ENCODE data around the gene BOD1L1. TPM values are rescaled to one million over a fixed set of nuclear protein-coding genes. Genes with fewer than 3 reads are reported as not detected.

Gene BOD1L1
- total RNA-seq, 1 experiment from 2014 or later: 37.2 TPM

DNA sequence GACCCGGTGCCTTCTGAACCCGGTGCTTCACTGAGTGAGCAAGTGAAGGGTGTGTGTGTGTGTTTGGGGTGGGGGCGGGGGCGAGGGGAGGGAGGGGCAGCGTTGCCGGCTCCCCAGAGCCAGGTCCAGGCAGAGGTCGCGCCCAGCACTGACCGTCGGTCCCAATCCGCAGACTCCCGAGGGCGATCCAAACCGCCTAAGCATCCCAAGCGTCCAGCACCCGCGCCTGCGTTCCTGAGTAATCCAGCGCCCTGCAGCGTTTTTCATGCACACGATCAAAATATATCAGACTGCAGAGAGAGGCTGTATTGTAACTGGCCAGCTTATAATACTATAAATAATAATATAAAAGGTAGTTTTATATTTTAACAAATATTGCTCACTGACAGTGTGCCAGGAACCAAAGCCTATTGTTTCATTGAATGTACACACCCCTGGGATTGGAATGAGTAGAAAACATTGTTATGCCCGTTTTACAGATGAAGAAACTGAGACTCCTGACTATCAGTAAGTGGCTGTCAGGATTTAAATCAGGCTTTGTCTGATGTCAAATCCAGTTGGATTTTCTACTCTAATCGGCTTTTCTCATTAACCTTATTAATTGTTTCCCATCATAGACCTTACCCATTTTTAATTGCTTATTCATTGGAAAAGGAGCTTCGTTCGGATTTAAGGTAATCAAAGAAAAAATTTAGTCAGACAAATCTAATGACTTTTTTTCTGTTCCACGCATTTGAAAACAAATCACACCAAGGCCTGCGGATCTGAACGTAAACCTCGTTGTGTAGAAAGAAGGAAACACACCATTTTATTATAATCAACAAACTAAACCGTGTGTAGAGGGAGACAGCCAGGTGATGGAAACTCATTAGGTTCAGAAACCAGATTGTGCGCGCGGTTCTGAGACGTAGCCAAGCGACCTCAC is 79.2 kb downstream of the BOD1L1 start:
- no peaks in the 10 kb centered on the region for H3K4me1 Mint-ChIP-seq (ENCODE audit: low read depth, unreplicated experiment)
- intact Hi-C loops (cut with micrococcal nuclease; ENCODE audit: unreplicated experiment): loop anchor here (5.0 to 10.0 kb wide), 4 partner anchors 144 to 421 kb away; no protein-coding TSS in a partner anchor
- H3K9me3 Mint-ChIP-seq (ENCODE audit: unreplicated experiment): no peaks in the 10 kb centered on the region
- peak overlapping the region; percentile 80 for H3K4me3 Mint-ChIP-seq (ENCODE audit: unreplicated experiment)
- no peaks in the 10 kb centered on the region for H3K4me1 ChIP-seq
- peak overlapping the region; percentile 64 for H3K27ac Mint-ChIP-seq (ENCODE audit: unreplicated experiment)
- no peaks in the 10 kb centered on the region for H3K36me3 ChIP-seq (ENCODE audit: control insufficient read depth, insufficient read depth, low read length)
- DNase-seq: peak in 1 of 2 experiments; percentile 17
- TF ChIP-seq, protein P1, sequence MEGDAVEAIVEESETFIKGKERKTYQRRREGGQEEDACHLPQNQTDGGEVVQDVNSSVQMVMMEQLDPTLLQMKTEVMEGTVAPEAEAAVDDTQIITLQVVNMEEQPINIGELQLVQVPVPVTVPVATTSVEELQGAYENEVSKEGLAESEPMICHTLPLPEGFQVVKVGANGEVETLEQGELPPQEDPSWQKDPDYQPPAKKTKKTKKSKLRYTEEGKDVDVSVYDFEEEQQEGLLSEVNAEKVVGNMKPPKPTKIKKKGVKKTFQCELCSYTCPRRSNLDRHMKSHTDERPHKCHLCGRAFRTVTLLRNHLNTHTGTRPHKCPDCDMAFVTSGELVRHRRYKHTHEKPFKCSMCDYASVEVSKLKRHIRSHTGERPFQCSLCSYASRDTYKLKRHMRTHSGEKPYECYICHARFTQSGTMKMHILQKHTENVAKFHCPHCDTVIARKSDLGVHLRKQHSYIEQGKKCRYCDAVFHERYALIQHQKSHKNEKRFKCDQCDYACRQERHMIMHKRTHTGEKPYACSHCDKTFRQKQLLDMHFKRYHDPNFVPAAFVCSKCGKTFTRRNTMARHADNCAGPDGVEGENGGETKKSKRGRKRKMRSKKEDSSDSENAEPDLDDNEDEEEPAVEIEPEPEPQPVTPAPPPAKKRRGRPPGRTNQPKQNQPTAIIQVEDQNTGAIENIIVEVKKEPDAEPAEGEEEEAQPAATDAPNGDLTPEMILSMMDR (IDR thresholded peaks at IDR 0.05; ENCODE audit: insufficient read depth in 1 of 2, low read depth in 1 of 2, low read length in 1 of 2, severe bottlenecking in 1 of 2, unreplicated experiment in 1 of 2): no peak
- peaks cover 7% of the 10 kb centered on the region for H3K36me3 Mint-ChIP-seq (ENCODE audit: insufficient read depth, unreplicated experiment)
- no peaks in the 10 kb centered on the region for H3K9me3 ChIP-seq
- peak overlapping the region; percentile 60 for H3K4me3 ChIP-seq (ENCODE audit: low read depth, low read length)
- H3K27me3 Mint-ChIP-seq (ENCODE audit: insufficient read depth, unreplicated experiment): peaks cover 8% of the 10 kb centered on the region
- CTCF ChIA-PET: no interaction called here
- H3K27me3 ChIP-seq (replicated peaks; ENCODE audit: control insufficient read depth, insufficient read depth, low read length): no peaks in the 10 kb centered on the region
- BruUV-seq (replicated peaks): no TSS peak
- POLR2A ChIA-PET: no interaction called here

DNA sequence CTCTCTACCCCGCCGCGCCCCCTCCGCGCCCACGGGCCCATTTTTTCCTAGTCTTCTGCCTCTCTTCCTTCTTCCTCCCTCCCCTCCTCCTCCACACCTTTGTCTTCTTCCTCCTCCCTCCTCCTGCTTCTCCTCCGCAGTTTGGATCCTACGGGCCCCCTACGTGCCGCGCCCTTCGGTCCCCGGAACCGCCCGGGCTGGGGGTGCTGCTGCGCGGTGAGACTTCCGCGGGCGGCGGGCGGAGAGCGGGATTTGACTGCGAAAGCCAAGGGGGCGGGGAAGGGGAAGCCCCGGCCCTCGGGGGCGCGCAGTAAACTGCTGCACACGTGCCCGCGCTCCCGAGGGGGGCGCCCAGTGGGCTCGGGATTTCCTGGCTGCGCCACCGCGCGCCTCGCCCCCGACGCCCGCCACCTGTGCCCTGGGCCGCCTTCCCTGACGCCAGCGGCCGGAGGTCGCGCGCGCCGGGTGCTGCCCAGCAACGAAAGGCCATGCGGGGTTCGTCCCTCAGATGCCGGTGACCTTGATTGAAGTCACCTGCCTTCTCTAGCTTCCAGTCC is 80.0 kb downstream of the BOD1L1 start:
- Mint-ChIP-seq H3K4me3 (ENCODE audit: unreplicated experiment) (peak overlapping the region; percentile 80), H3K36me3 (ENCODE audit: insufficient read depth, unreplicated experiment) (peaks cover 7% of the 10 kb centered on the region), H3K4me1 (ENCODE audit: low read depth, unreplicated experiment) (no peaks in the 10 kb centered on the region), H3K9me3 (ENCODE audit: unreplicated experiment) (no peaks in the 10 kb centered on the region), H3K27ac (ENCODE audit: unreplicated experiment) (no peak overlapping the region), H3K27me3 (ENCODE audit: insufficient read depth, unreplicated experiment) (peaks cover 8% of the 10 kb centered on the region)
- H3K27me3 ChIP-seq (replicated peaks; ENCODE audit: control insufficient read depth, insufficient read depth, low read length): no peaks in the 10 kb centered on the region
- DNase-seq: peak in 1 of 2 experiments; percentile 47
- ChIA-PET POLR2A (no interaction called here), CTCF (no interaction called here)
- no peaks in the 10 kb centered on the region for H3K4me1 ChIP-seq
- no TSS peak for BruUV-seq (replicated peaks)
- TF ChIP-seq, protein P1 (IDR thresholded peaks at IDR 0.05; ENCODE audit: insufficient read depth in 1 of 2, low read depth in 1 of 2, low read length in 1 of 2, severe bottlenecking in 1 of 2, unreplicated experiment in 1 of 2): no peak
- no peaks in the 10 kb centered on the region for H3K9me3 ChIP-seq
- H3K4me3 ChIP-seq (ENCODE audit: low read depth, low read length): peak overlapping the region; percentile 60
- H3K36me3 ChIP-seq (ENCODE audit: control insufficient read depth, insufficient read depth, low read length): no peaks in the 10 kb centered on the region
- intact Hi-C loops (cut with micrococcal nuclease; ENCODE audit: unreplicated experiment): loop anchor here (5.0 to 10.0 kb wide), 4 partner anchors 143 to 420 kb away; no protein-coding TSS in a partner anchor

DNA sequence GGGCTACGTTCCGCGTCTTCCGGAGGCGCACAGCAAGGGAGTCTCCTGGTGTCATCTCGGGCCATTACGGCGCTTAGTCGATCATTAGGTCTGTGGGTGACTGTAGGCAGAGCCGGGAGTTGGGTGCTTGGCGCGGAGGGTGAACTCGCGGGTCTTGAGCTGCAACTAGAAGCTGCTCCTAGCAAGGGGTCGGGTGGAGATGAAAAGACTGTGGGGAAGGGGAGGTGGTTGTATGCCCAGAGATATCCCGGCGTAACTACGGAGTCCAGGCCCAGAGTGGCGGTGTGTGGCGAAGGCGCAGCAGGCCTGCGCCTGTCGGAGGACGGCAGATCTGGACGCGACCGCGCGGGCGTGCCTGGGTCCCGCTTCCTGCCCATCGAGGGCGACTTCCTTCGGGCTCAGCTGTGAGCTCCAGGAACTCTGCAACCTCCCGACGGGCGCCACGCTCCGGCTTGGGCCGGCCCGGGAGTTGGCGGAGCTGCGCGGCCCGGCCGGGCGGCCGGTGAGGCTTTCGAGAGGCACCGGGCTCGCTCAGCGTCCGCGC is 80.5 kb downstream of the BOD1L1 start:
- Mint-ChIP-seq H3K27me3 (ENCODE audit: insufficient read depth, unreplicated experiment) (peaks cover 8% of the 10 kb centered on the region), H3K27ac (ENCODE audit: unreplicated experiment) (no peak overlapping the region), H3K9me3 (ENCODE audit: unreplicated experiment) (no peaks in the 10 kb centered on the region), H3K36me3 (ENCODE audit: insufficient read depth, unreplicated experiment) (peaks cover 7% of the 10 kb centered on the region), H3K4me3 (ENCODE audit: unreplicated experiment) (peak overlapping the region; percentile 80), H3K4me1 (ENCODE audit: low read depth, unreplicated experiment) (no peaks in the 10 kb centered on the region)
- DNase-seq: peak in 1 of 2 experiments; percentile 19
- H3K36me3 ChIP-seq (ENCODE audit: control insufficient read depth, insufficient read depth, low read length): no peaks in the 10 kb centered on the region
- no peaks in the 10 kb centered on the region for H3K9me3 ChIP-seq
- no peaks in the 10 kb centered on the region for H3K4me1 ChIP-seq
- intact Hi-C loops (cut with micrococcal nuclease; ENCODE audit: unreplicated experiment): loop anchor here (5.0 to 10.0 kb wide), 4 partner anchors 142 to 420 kb away; no protein-coding TSS in a partner anchor
- peak overlapping the region; percentile 60 for H3K4me3 ChIP-seq (ENCODE audit: low read depth, low read length)
- ChIA-PET CTCF (no interaction called here), POLR2A (no interaction called here)
- no TSS peak for BruUV-seq (replicated peaks)
- no peaks in the 10 kb centered on the region for H3K27me3 ChIP-seq (replicated peaks; ENCODE audit: control insufficient read depth, insufficient read depth, low read length)
- TF ChIP-seq, protein P1 (IDR thresholded peaks at IDR 0.05; ENCODE audit: insufficient read depth in 1 of 2, low read depth in 1 of 2, low read length in 1 of 2, severe bottlenecking in 1 of 2, unreplicated experiment in 1 of 2): no peak

Measured in Caco-2 (cell line).